Neural progenitor cell (in vitro differentiated cells): ENCODE data around the gene TCF7L2. TPM values are rescaled to one million over a fixed set of nuclear protein-coding genes. Genes with fewer than 3 reads are reported as not detected.

ENCODE experiments used
- DNase-seq: peaks from one replicate; pipeline ENCODE4 v3.0.0-alpha.2; 2016; ENCODE audit warnings: low spot score
- H2AFZ ChIP-seq: fragments of 200-600 bp; sonication (generic); replicated peaks from 2 replicates; pipeline ENCODE4 v1.6.1; 2016; ENCODE audit warnings: antibody characterized with exemption
- H3F3A ChIP-seq: fragments of 200-600 bp; sonication (generic); 2 replicates; pipeline ENCODE4 v1.6.1; 2016; ENCODE audit warnings: antibody characterized with exemption, low read depth
- H3K27ac ChIP-seq: fragments of 200-600 bp; sonication (generic); 2 replicates; pipeline ENCODE4 v1.5.1; 2016; ENCODE audit warnings: mild to moderate bottlenecking
- H3K27me3 ChIP-seq: fragments of 200-600 bp; sonication (generic); 2 replicates; pipeline ENCODE4 v1.6.1; 2016; ENCODE audit warnings: mild to moderate bottlenecking, moderate library complexity
- H3K36me3 ChIP-seq: fragments of 200-600 bp; sonication (generic); 2 replicates; pipeline ENCODE4 v1.5.1; 2016
- H3K4me1 ChIP-seq: fragments of 200-600 bp; sonication (generic); 2 replicates; pipeline ENCODE4 v1.6.1; 2016; ENCODE audit warnings: mixed run types
- H3K4me2 ChIP-seq: fragments of 200-600 bp; sonication (generic); 2 replicates; pipeline ENCODE4 v1.6.1; 2016
- H3K4me3 ChIP-seq: fragments of 200-600 bp; sonication (generic); 2 replicates; pipeline ENCODE4 v1.5.1; 2016
- H3K79me2 ChIP-seq: fragments of 200-600 bp; sonication (generic); 2 replicates; pipeline ENCODE4 v1.6.1; 2016; ENCODE audit warnings: low read depth
- H3K9ac ChIP-seq: fragments of 200-600 bp; sonication (generic); 2 replicates; pipeline ENCODE4 v1.6.1; 2016
- H3K9me3 ChIP-seq: fragments of 200-600 bp; sonication (generic); 2 replicates; pipeline ENCODE4 v1.5.1; 2016; ENCODE audit warnings: low read depth
- H4K20me1 ChIP-seq: fragments of 200-600 bp; sonication (generic); 2 replicates; pipeline ENCODE4 v1.6.1; 2016; ENCODE audit warnings: low read depth
- H3K27ac Mint-ChIP-seq: 3 replicates; pipeline ENCODE4 v1.8.0; 2021; ENCODE audit warnings: mixed read lengths
- H3K27me3 Mint-ChIP-seq: 2 replicates; pipeline ENCODE4 v1.8.0; 2022; ENCODE audit warnings: low read depth, mild to moderate bottlenecking, inconsistent platforms, moderate library complexity, mixed read lengths; ENCODE audit not compliant: insufficient read depth
- H3K36me3 Mint-ChIP-seq: 3 replicates; pipeline ENCODE4 v1.8.0; 2021; ENCODE audit warnings: mixed read lengths
- H3K4me1 Mint-ChIP-seq: 3 replicates; pipeline ENCODE4 v1.8.0; 2021; ENCODE audit warnings: mixed read lengths
- H3K4me3 Mint-ChIP-seq: 3 replicates; pipeline ENCODE4 v1.8.0; 2021; ENCODE audit warnings: mild to moderate bottlenecking, moderate library complexity, mixed read lengths
- H3K9me3 Mint-ChIP-seq: 3 replicates; pipeline ENCODE4 v1.8.0; 2020; ENCODE audit warnings: mixed read lengths
- CTCF ChIP-seq: fragments of 200-600 bp; sonication (generic); IDR thresholded peaks from 2 replicates; pipeline ENCODE4 v1.5.1; 2017; ENCODE audit warnings: antibody characterized with exemption, mild to moderate bottlenecking
- EZH2 ChIP-seq: fragments of 200-600 bp; sonication (generic); IDR thresholded peaks from 2 replicates; pipeline ENCODE4 v1.6.1; 2017; ENCODE audit warnings: antibody characterized with exemption, mild to moderate bottlenecking, moderate library complexity
- EZH2phosphoT487 ChIP-seq: fragments of 200-600 bp; sonication (generic); IDR thresholded peaks from 2 replicates; pipeline ENCODE4 v1.6.1; 2017; ENCODE audit warnings: antibody characterized with exemption
- total RNA-seq: library from RNA; depleted of rRNA; stranded (reverse); fragments of >200 nt; gene quantifications from 2 replicates; pipeline ENCODE4 v1.2.3, GENCODE V29; 2015; ENCODE audit warnings: low replicate concordance

Gene TCF7L2
- total RNA-seq, 1 donor from 2014 or later: 12.3 TPM

- Histone ChIP-seq H3K4me2 (no peak overlapping the region), H3F3A (peaks cover 12% of the 10 kb centered on the region), H4K20me1 (no peaks in the 10 kb centered on the region), H3K27me3 (no peaks in the 10 kb centered on the region), H3K27ac (no peak overlapping the region), H3K4me3 (no peak overlapping the region), H3K36me3 (no peaks in the 10 kb centered on the region), H2AFZ (no peak overlapping the region), H3K9me3 (no peaks in the 10 kb centered on the region), H3K79me2 (no peaks in the 10 kb centered on the region), H3K4me1 (peaks cover 40% of the 10 kb centered on the region), H3K9ac (no peak overlapping the region)
- H3K27ac Mint-ChIP-seq: no peak overlapping the region
- peaks cover 52% of the 10 kb centered on the region for H3K4me1 Mint-ChIP-seq
- no peak overlapping the region for H3K4me3 Mint-ChIP-seq
- peaks cover 2% of the 10 kb centered on the region for H3K9me3 Mint-ChIP-seq
- TF ChIP-seq CTCF (no peak), EZH2phosphoT487 (no peak), EZH2 (no peak)
- H3K36me3 Mint-ChIP-seq: no peaks in the 10 kb centered on the region
- H3K27me3 Mint-ChIP-seq: peaks cover 2% of the 10 kb centered on the region
- DNase-seq: no peak
These were observed 232.1 kb downstream of the TCF7L2 start for GRCh38 chr10:113182154-113182553.

- Histone ChIP-seq H4K20me1 (no peaks in the 10 kb centered on the region), H3K9ac (no peak overlapping the region), H3K4me1 (peaks cover 26% of the 10 kb centered on the region), H3K36me3 (no peaks in the 10 kb centered on the region), H3K9me3 (no peaks in the 10 kb centered on the region), H2AFZ (no peak overlapping the region), H3K27me3 (no peaks in the 10 kb centered on the region), H3K4me3 (no peak overlapping the region), H3F3A (no peaks in the 10 kb centered on the region), H3K27ac (no peak overlapping the region), H3K4me2 (no peak overlapping the region), H3K79me2 (no peaks in the 10 kb centered on the region)
- Mint-ChIP-seq H3K27ac (no peak overlapping the region), H3K9me3 (peaks cover 2% of the 10 kb centered on the region), H3K4me3 (no peak overlapping the region), H3K4me1 (peaks cover 46% of the 10 kb centered on the region), H3K36me3 (no peaks in the 10 kb centered on the region), H3K27me3 (no peaks in the 10 kb centered on the region)
- TF ChIP-seq EZH2phosphoT487 (no peak), EZH2 (no peak), CTCF (no peak)
- DNase-seq: peak; percentile 28
These were observed 233.5 kb downstream of the TCF7L2 start for GRCh38 chr10:113183573-113183972.

GRCh38 chr10:113187063-113187777 lies 237.2 kb downstream of the TCF7L2 start:
- H3K27ac Mint-ChIP-seq: peak overlapping the region; percentile 12
- no peak overlapping the region for H2AFZ ChIP-seq
- DNase-seq: no peak

More at GRCh38 chr10:113187063-113187777, 237.2 kb downstream of the TCF7L2 start:
- H3K4me1 ChIP-seq: peaks cover 12% of the 10 kb centered on the region
- no peak overlapping the region for H3K27ac ChIP-seq
- no peaks in the 10 kb centered on the region for H3K79me2 ChIP-seq
- H3K4me2 ChIP-seq: no peak overlapping the region
- no peak overlapping the region for H3K4me3 Mint-ChIP-seq
- peaks cover 2% of the 10 kb centered on the region for H3K9me3 Mint-ChIP-seq
- H3K36me3 ChIP-seq: no peaks in the 10 kb centered on the region
- H3K4me1 Mint-ChIP-seq: peaks cover 22% of the 10 kb centered on the region
- no peak for TF ChIP-seq EZH2phosphoT487
- TF ChIP-seq EZH2: no peak
- no peak for TF ChIP-seq CTCF
- H4K20me1 ChIP-seq: no peaks in the 10 kb centered on the region
- H3K27me3 ChIP-seq: no peaks in the 10 kb centered on the region
- H3K9me3 ChIP-seq: no peaks in the 10 kb centered on the region
- H3K36me3 Mint-ChIP-seq: no peaks in the 10 kb centered on the region
- H3K9ac ChIP-seq: no peak overlapping the region
- H3F3A ChIP-seq: no peaks in the 10 kb centered on the region
- H3K27me3 Mint-ChIP-seq: peaks cover 3% of the 10 kb centered on the region
- H3K4me3 ChIP-seq: no peak overlapping the region
